Measurements from ENCODE around the gene SULT1E1.

SULT1E1 gene

DNA sequence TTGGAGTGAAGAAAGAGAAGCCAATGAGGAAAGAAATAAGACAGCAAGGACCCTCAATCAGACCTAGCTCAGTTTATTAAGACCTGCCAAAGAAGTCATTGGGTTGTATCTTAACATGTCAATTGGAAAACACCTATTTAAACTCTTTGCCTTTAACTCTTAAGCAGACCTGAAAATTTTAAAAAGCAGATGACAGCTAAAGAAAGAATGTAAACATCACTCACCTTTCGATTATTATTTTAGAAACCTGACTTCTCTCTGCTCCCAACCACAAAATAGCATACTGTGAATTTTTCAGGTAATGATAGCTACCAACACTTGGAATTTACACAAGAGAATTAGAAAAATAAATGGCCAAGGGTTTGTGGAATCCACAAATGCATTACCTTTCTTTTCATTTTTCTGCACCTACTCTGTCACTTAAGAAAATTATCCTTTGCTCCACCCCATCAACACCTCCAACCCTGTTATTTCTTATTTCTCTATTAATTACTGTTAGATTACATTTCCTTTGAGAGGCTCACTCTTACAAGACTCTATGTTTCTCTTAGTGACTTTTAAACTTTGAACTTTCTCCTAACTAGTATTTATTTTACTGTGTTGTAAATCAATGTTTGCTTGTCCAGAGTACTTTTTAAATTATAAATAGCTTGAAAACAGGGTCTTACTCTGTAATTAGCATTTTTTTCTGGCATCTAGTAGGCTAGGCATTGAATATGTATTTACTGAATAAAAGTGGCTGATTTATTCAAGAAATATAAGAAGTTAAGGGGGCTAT lies 765 bp upstream of the SULT1E1 start:
- no peaks in the 10 kb centered on the region for H3K27me3 Mint-ChIP-seq
- H3K36me3 Mint-ChIP-seq, result no peaks in the 10 kb centered on the region
- CTCF ChIA-PET, result no interaction called here
- no peaks in the 10 kb centered on the region for H3K9me3 Mint-ChIP-seq
- no peaks in the 10 kb centered on the region for H3K4me1 Mint-ChIP-seq
- H3K27ac Mint-ChIP-seq, result no peak overlapping the region
- no peak for DNase-seq
- H3K4me3 Mint-ChIP-seq, result no peak overlapping the region

DNA sequence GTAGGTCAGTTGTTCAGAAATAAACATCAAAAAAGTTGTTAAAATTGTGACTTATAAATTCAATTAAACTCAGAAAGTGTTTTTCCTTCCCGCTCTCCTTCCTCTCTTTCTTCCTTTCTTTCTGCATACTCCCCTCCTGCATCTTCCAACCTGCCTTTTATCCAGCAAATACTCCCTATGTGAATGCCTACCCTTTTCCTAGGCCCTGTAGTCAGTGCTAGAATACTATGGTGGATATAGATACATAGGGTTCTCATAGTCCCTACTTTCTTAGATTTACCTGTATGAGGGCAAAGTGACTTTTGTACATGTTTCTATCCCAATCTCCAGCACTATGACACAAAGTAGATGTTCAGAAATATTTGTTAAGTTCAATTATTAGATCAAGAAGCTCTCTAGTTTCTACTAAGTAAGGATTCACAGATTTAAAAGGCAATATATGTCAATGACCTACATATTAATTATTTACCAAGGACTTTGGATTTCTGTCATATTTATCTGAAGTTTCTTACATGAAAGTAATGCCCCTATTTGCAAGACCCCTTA lies 732 bp downstream of the SULT1E1 start:
- DNase-seq, result no peak
- Mint-ChIP-seq H3K27me3 (no peaks in the 10 kb centered on the region), H3K36me3 (no peaks in the 10 kb centered on the region), H3K4me1 (no peaks in the 10 kb centered on the region), H3K9me3 (no peaks in the 10 kb centered on the region), H3K4me3 (no peak overlapping the region), H3K27ac (no peak overlapping the region)
- CTCF ChIA-PET, result no interaction called here

DNA sequence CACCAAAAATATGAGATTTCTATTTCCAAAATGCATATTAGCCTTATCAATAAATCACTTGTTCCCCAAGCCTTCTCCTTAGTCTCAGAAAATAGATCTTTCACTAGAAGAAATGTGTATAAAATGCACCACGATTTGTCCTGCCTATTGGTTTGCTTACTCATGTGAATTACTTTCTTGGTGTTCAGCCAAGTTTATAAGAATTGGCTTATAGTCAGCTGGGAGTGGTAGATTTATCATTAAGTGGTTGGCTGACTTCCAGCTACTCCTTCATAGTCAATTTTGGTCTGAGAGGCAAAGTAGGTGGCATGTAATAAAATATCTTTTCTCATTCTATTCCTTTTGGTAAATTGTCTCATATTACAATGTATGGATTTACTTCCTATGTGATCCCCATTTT lies 1.3 kb downstream of the SULT1E1 start:
- no peaks in the 10 kb centered on the region for H3K36me3 Mint-ChIP-seq
- H3K9me3 Mint-ChIP-seq, result no peaks in the 10 kb centered on the region
- DNase-seq, result no peak
- H3K27ac Mint-ChIP-seq, result no peak overlapping the region
- H3K4me1 Mint-ChIP-seq, result no peaks in the 10 kb centered on the region
- CTCF ChIA-PET, result interaction anchor here (1.0 kb wide), 1 partner anchor 22 kb away, joined by 3 read pairs; no protein-coding TSS in a partner anchor
- H3K27me3 Mint-ChIP-seq, result no peaks in the 10 kb centered on the region
- H3K4me3 Mint-ChIP-seq, result no peak overlapping the region

GRCh38 chr4:69855822-69856221 lies 4.1 kb downstream of the SULT1E1 start:
- CTCF ChIA-PET, result no interaction called here
- no peaks in the 10 kb centered on the region for H3K4me1 Mint-ChIP-seq
- H3K9me3 Mint-ChIP-seq, result no peaks in the 10 kb centered on the region
- no peaks in the 10 kb centered on the region for H3K36me3 Mint-ChIP-seq
- H3K27me3 Mint-ChIP-seq, result no peaks in the 10 kb centered on the region
- H3K27ac Mint-ChIP-seq, result no peak overlapping the region
- DNase-seq, result no peak
- no peak overlapping the region for H3K4me3 Mint-ChIP-seq

GRCh38 chr4:69849969-69850368 lies 10.0 kb downstream of the SULT1E1 start:
- Mint-ChIP-seq H3K27me3 (no peaks in the 10 kb centered on the region), H3K4me1 (peaks cover 4% of the 10 kb centered on the region), H3K36me3 (no peaks in the 10 kb centered on the region), H3K4me3 (no peak overlapping the region), H3K9me3 (no peaks in the 10 kb centered on the region), H3K27ac (no peak overlapping the region)
- CTCF ChIA-PET, result interaction anchor here (1.0 kb wide), 1 partner anchor 26 kb away, joined by 3 read pairs; no protein-coding TSS in a partner anchor
- no peak for DNase-seq

- DNase-seq, result no peak
- CTCF ChIA-PET, result no interaction called here
- H3K36me3 Mint-ChIP-seq, result no peaks in the 10 kb centered on the region
- no peaks in the 10 kb centered on the region for H3K27me3 Mint-ChIP-seq
- peaks cover 4% of the 10 kb centered on the region for H3K4me1 Mint-ChIP-seq
- no peaks in the 10 kb centered on the region for H3K9me3 Mint-ChIP-seq
- no peak overlapping the region for H3K27ac Mint-ChIP-seq
- no peak overlapping the region for H3K4me3 Mint-ChIP-seq
These were observed 10.6 kb downstream of the SULT1E1 start for GRCh38 chr4:69849297-69849696.

DNA sequence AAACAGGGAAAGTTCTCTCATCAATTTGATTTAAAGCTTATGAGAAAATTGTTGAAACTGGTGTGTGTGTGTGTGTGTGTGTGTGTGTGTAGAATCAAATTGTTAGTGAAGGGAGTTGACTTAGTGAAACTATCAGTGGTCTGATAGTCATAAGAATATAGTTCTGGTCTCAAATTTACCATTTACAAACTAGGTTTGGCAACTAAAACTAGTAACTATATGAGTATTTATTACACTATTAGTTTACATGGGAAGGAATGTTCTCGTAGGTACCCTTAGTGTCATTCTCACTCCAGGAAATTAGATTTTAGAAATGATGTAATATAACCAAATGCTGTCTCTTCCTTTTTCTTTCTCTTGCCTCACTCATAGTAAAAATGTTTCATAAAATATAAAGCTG lies 11.9 kb downstream of the SULT1E1 start:
- no peak overlapping the region for H3K27ac Mint-ChIP-seq

DNA sequence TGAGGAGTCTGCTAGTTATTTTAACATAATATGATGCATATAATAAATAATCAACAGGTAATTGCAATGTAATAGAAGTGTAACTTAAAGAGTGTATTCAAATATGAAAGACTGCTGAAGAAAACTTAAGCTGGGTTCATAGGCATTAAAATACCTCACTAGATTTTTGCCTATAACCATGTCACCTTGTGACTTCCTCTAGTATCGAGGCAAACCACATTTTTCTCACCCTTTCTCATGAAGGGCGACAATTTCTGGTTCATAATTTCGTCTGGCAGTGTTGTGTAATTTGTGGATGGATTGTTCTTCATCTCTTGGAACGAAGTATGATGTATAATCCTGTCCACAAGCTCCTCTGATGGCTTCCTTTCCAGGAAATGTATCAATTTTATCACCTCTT lies 16.0 kb downstream of the SULT1E1 start:
- Mint-ChIP-seq H3K27me3 (peaks cover 5% of the 10 kb centered on the region), H3K4me3 (no peak overlapping the region)
- CTCF ChIA-PET, result interaction anchor here (1.4 kb wide), 1 partner anchor 10 kb away, joined by 3 read pairs; no protein-coding TSS in a partner anchor

More for the DNA sequence above, 11.9 kb downstream of the SULT1E1 start:
- peaks cover 7% of the 10 kb centered on the region for H3K4me1 Mint-ChIP-seq
- DNase-seq, result no peak
- no peaks in the 10 kb centered on the region for H3K36me3 Mint-ChIP-seq
- no peak overlapping the region for H3K4me3 Mint-ChIP-seq
- CTCF ChIA-PET, result no interaction called here
- H3K27me3 Mint-ChIP-seq, result peaks cover 1% of the 10 kb centered on the region
- no peaks in the 10 kb centered on the region for H3K9me3 Mint-ChIP-seq

DNA sequence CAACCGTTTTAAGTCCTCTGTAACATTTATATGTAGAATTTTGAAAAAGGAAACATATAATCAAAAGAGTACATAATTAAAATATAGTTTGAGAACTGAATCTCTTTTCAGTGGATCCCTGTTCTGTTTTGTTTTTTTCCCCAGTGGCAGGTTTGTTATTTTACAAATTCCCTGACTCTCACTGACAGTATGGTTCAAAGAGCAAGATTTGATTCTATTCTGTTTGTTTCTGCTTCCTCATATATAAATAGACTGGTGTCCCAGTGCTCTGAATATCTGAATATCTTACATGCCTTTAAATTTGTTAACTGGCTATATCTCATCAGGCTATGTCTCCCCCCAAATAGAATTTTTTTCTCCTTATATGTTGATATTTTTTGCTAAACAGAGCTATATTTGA lies 16.6 kb downstream of the SULT1E1 start:
- no peaks in the 10 kb centered on the region for H3K36me3 Mint-ChIP-seq
- CTCF ChIA-PET, result no interaction called here

More for the DNA sequence above, 16.0 kb downstream of the SULT1E1 start:
- H3K9me3 Mint-ChIP-seq, result no peaks in the 10 kb centered on the region
- H3K36me3 Mint-ChIP-seq, result no peaks in the 10 kb centered on the region
- no peak overlapping the region for H3K27ac Mint-ChIP-seq
- H3K4me1 Mint-ChIP-seq, result peaks cover 3% of the 10 kb centered on the region
- DNase-seq, result no peak

DNA sequence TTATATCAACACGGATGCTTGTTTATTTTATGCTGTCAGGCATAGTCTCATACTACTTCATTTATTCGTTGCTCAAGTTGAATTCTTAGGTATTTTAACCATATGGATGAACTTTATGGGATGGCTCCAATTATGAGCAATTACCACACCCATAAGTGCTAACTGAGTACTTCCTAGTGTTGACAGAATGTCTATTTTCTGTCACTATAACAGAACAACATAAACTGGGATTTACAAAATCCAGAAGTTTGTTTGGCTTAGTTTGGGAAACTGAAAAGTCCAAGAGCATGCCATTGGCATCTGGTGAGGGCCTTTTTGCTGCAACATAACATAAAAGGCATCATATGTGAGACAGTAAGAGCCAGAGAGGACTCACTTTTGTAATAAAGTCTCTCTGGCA lies 21.0 kb downstream of the SULT1E1 start:
- Mint-ChIP-seq H3K27me3 (peaks cover 5% of the 10 kb centered on the region), H3K36me3 (no peaks in the 10 kb centered on the region), H3K4me1 (peaks cover 1% of the 10 kb centered on the region), H3K27ac (no peak overlapping the region), H3K9me3 (no peaks in the 10 kb centered on the region), H3K4me3 (no peak overlapping the region)
- CTCF ChIA-PET, result interaction anchor here (1.0 kb wide), 1 partner anchor 38 kb away, joined by 3 read pairs; no protein-coding TSS in a partner anchor
- DNase-seq, result no peak

More for the DNA sequence above, 16.6 kb downstream of the SULT1E1 start:
- no peak overlapping the region for H3K4me3 Mint-ChIP-seq
- H3K27me3 Mint-ChIP-seq, result peaks cover 5% of the 10 kb centered on the region
- no peak for DNase-seq
- H3K4me1 Mint-ChIP-seq, result peaks cover 3% of the 10 kb centered on the region
- H3K9me3 Mint-ChIP-seq, result no peaks in the 10 kb centered on the region
- no peak overlapping the region for H3K27ac Mint-ChIP-seq

DNA sequence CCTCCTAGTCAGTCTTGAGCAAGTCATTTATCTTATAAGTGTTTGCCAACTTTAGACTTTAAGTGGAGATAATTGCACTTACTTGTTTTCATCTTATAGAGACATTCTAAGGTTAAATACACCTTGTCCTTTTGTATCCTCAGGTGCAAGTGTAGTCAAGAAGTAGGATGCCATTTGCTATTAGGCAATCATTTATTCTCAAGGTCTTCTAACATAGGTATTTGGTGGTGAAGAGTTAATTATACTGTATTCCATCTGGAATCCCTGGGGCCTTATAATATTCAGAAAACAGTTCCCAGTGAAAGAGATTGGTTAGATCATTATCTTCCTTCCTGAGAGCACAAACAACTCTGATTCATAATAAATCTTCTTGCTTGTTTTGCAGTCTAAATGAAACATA lies 23.7 kb downstream of the SULT1E1 start:
- no peak for DNase-seq
- Mint-ChIP-seq H3K27ac (no peak overlapping the region), H3K4me1 (peaks cover 7% of the 10 kb centered on the region), H3K4me3 (no peak overlapping the region), H3K36me3 (no peaks in the 10 kb centered on the region), H3K9me3 (no peaks in the 10 kb centered on the region), H3K27me3 (no peaks in the 10 kb centered on the region)
- CTCF ChIA-PET, result no interaction called here

- no peak for DNase-seq
- CTCF ChIA-PET, result no interaction called here
- no peaks in the 10 kb centered on the region for H3K9me3 Mint-ChIP-seq
These were observed 24.2 kb downstream of the SULT1E1 start for GRCh38 chr4:69835766-69836165.

DNA sequence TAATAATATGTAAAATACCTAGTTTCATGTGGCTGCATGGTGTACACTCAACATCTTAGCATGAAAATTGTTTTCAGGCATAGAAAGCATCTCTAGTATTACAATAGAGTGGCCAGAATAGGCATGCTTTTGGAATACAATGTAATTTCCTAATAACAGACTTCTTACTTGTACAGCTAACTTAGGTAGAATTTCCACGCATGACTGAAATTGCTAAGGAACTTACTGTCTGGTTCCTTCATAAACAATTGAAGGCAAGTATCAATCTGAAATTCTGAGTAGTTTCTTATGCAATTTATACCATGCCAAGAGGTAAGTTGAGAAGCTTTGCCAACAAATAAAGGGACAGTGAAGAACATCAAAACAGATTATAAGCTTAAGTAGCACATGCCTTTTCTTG lies 26.7 kb downstream of the SULT1E1 start:
- CTCF ChIA-PET, result no interaction called here
- DNase-seq, result no peak
- peaks cover 4% of the 10 kb centered on the region for H3K9me3 Mint-ChIP-seq
- peaks cover 15% of the 10 kb centered on the region for H3K4me1 Mint-ChIP-seq
- no peaks in the 10 kb centered on the region for H3K27me3 Mint-ChIP-seq
- H3K36me3 Mint-ChIP-seq, result no peaks in the 10 kb centered on the region
- H3K4me3 Mint-ChIP-seq, result no peak overlapping the region
- H3K27ac Mint-ChIP-seq, result no peak overlapping the region

More at GRCh38 chr4:69835766-69836165, 24.2 kb downstream of the SULT1E1 start:
- Mint-ChIP-seq H3K4me1 (peaks cover 13% of the 10 kb centered on the region), H3K36me3 (no peaks in the 10 kb centered on the region), H3K27me3 (no peaks in the 10 kb centered on the region), H3K27ac (no peak overlapping the region), H3K4me3 (no peak overlapping the region)

DNA sequence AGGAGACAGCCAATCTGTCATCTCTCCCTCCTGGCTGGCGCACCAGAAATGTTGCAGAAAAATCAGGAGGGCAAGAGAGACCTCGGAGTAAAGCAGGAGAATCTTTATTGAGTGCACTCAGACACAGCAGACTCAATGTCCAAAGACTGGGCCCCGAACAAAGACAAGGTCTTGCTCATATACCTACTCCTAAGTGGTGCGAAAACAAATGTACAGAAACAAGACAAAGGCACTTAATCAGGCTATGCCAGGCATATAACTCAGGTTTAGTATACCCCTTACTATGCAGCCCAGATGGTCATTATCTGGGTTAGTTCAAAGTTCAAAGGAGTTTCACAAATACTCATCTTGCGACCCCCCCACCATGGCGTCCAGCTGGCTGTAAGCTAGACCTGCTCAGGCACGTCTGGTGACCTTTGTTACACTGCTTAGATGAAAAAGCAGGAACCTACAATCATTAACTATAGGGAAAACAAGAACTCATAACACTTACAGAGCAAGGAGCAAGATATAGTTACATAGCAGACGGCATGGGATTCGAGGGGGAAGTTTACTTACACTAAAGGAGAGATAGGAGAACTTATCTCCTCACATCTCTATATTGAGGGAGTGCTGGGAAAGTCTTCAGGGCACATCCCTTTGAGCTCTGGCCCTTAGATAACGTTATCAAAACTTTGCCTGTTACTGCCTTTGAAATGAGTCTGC lies 27.5 kb downstream of the SULT1E1 start:
- Mint-ChIP-seq H3K9me3 (peaks cover 4% of the 10 kb centered on the region), H3K27me3 (no peaks in the 10 kb centered on the region), H3K4me1 (peaks cover 15% of the 10 kb centered on the region), H3K36me3 (no peaks in the 10 kb centered on the region), H3K27ac (no peak overlapping the region), H3K4me3 (no peak overlapping the region)
- CTCF ChIA-PET, result no interaction called here
- no peak for DNase-seq
